DMS79 (cell line): ENCODE results near the gene ZNF414.

Experiments used
- DNase-seq: peaks from one replicate; lab custom pipeline; 2025; lab: John Stamatoyannopoulos, UW

The ZNF414 gene

GRCh38 chr19:8463365-8463764 is 50.6 kb downstream of the ZNF414 start:
- no peak for DNase-seq

GRCh38 chr19:8462571-8462970 is 51.4 kb downstream of the ZNF414 start:
- no peak for DNase-seq

GRCh38 chr19:8461891-8462290 is 52.1 kb downstream of the ZNF414 start:
- DNase-seq = no peak

- DNase-seq = no peak
Observed at GRCh38 chr19:8461376-8461775, 52.6 kb downstream of the ZNF414 start.

GRCh38 chr19:8460516-8461298 is 53.3 kb downstream of the ZNF414 start:
- DNase-seq = no peak
